ENCODE results near the gene BLM. TPM values are rescaled to one million over a fixed set of nuclear protein-coding genes. Genes with fewer than 3 reads are reported as not detected.
"Not testable (repeated sequence)": the region's sequence is repeated elsewhere in the genome, so short reads cannot be mapped to it uniquely, and the experiment has no call there.

The BLM gene
- polyA plus RNA-seq, 2 donors: 2.3 to 3.6 TPM

- H3K4me1 ChIP-seq (ENCODE audit: control insufficient read depth in 2 of 2, insufficient read depth in 2 of 2, low read length in 1 of 2); H3K9me3 ChIP-seq (ENCODE audit: control insufficient read depth in 2 of 2, insufficient read depth in 1 of 2, low read depth in 1 of 2, low read length in 1 of 2); H3K27me3 ChIP-seq (ENCODE audit: control insufficient read depth in 1 of 2, insufficient read depth in 2 of 2, low read length in 2 of 2); H3K27ac ChIP-seq (ENCODE audit: low read depth in 2 of 2, low read length in 1 of 2); H3K4me3 ChIP-seq (ENCODE audit: low read depth in 1 of 2, low read length in 2 of 2); H3K36me3 ChIP-seq (ENCODE audit: control insufficient read depth in 2 of 2, insufficient read depth in 2 of 2, low read length in 1 of 2): not testable (repeated sequence)
- WGBS, 2 donors: 94 to 96% methylated on average over 1 of the region's 1 CpG
These were observed 132.3 kb downstream of the BLM start for GRCh38 chr15:90849424-90849823.

- Histone ChIP-seq H3K27ac (ENCODE audit: low read depth in 2 of 2, low read length in 1 of 2) (no peak overlapping the region), H3K36me3 (ENCODE audit: control insufficient read depth in 2 of 2, insufficient read depth in 2 of 2, low read length in 1 of 2) (no peaks in the 10 kb centered on the region), H3K27me3 (ENCODE audit: control insufficient read depth in 1 of 2, insufficient read depth in 2 of 2, low read length in 2 of 2) (no peaks in the 10 kb centered on the region), H3K4me3 (ENCODE audit: low read depth in 1 of 2, low read length in 2 of 2) (no peak overlapping the region), H3K4me1 (ENCODE audit: control insufficient read depth in 2 of 2, insufficient read depth in 2 of 2, low read length in 1 of 2) (no peaks in the 10 kb centered on the region), H3K9me3 (ENCODE audit: control insufficient read depth in 2 of 2, insufficient read depth in 1 of 2, low read depth in 1 of 2, low read length in 1 of 2) (no peaks in the 10 kb centered on the region)
- 75 to 90% methylated on average over 6 of the region's 6 CpGs for WGBS, 2 donors
These were observed 134.0 kb downstream of the BLM start for GRCh38 chr15:90851114-90851513.

GRCh38 chr15:90851940-90852339 lies 134.8 kb downstream of the BLM start:
- no peaks in the 10 kb centered on the region for H3K9me3 ChIP-seq (ENCODE audit: control insufficient read depth in 2 of 2, insufficient read depth in 1 of 2, low read depth in 1 of 2, low read length in 1 of 2)
- H3K4me3 ChIP-seq (ENCODE audit: low read depth in 1 of 2, low read length in 2 of 2): no peak overlapping the region
- H3K4me1 ChIP-seq (ENCODE audit: control insufficient read depth in 2 of 2, insufficient read depth in 2 of 2, low read length in 1 of 2): no peaks in the 10 kb centered on the region
- 72 to 81% methylated on average over 5 of the region's 5 CpGs for WGBS, 2 donors
- no peaks in the 10 kb centered on the region for H3K36me3 ChIP-seq (ENCODE audit: control insufficient read depth in 2 of 2, insufficient read depth in 2 of 2, low read length in 1 of 2)
- no peaks in the 10 kb centered on the region for H3K27me3 ChIP-seq (ENCODE audit: control insufficient read depth in 1 of 2, insufficient read depth in 2 of 2, low read length in 2 of 2)
- H3K27ac ChIP-seq (ENCODE audit: low read depth in 2 of 2, low read length in 1 of 2): no peak overlapping the region

GRCh38 chr15:90855139-90855538 lies 138.0 kb downstream of the BLM start:
- Histone ChIP-seq H3K4me1 (ENCODE audit: control insufficient read depth in 2 of 2, insufficient read depth in 2 of 2, low read length in 1 of 2) (no peaks in the 10 kb centered on the region), H3K27ac (ENCODE audit: low read depth in 2 of 2, low read length in 1 of 2) (no peak overlapping the region), H3K36me3 (ENCODE audit: control insufficient read depth in 2 of 2, insufficient read depth in 2 of 2, low read length in 1 of 2) (no peaks in the 10 kb centered on the region), H3K9me3 (ENCODE audit: control insufficient read depth in 2 of 2, insufficient read depth in 1 of 2, low read depth in 1 of 2, low read length in 1 of 2) (no peaks in the 10 kb centered on the region), H3K27me3 (ENCODE audit: control insufficient read depth in 1 of 2, insufficient read depth in 2 of 2, low read length in 2 of 2) (no peaks in the 10 kb centered on the region), H3K4me3 (ENCODE audit: low read depth in 1 of 2, low read length in 2 of 2) (no peak overlapping the region)
- 68 to 92% methylated on average over 9 of the region's 9 CpGs for WGBS, 2 donors

GRCh38 chr15:90857337-90857736 lies 140.2 kb downstream of the BLM start:
- Histone ChIP-seq H3K4me1 (ENCODE audit: control insufficient read depth in 2 of 2, insufficient read depth in 2 of 2, low read length in 1 of 2) (no peaks in the 10 kb centered on the region), H3K27me3 (ENCODE audit: control insufficient read depth in 1 of 2, insufficient read depth in 2 of 2, low read length in 2 of 2) (no peaks in the 10 kb centered on the region), H3K9me3 (ENCODE audit: control insufficient read depth in 2 of 2, insufficient read depth in 1 of 2, low read depth in 1 of 2, low read length in 1 of 2) (no peaks in the 10 kb centered on the region), H3K27ac (ENCODE audit: low read depth in 2 of 2, low read length in 1 of 2) (no peak overlapping the region), H3K4me3 (ENCODE audit: low read depth in 1 of 2, low read length in 2 of 2) (no peak overlapping the region), H3K36me3 (ENCODE audit: control insufficient read depth in 2 of 2, insufficient read depth in 2 of 2, low read length in 1 of 2) (no peaks in the 10 kb centered on the region)
- 82 to 87% methylated on average over 8 of the region's 8 CpGs for WGBS, 2 donors

GRCh38 chr15:90857883-90858443 lies 140.8 kb downstream of the BLM start:
- Histone ChIP-seq H3K9me3 (ENCODE audit: control insufficient read depth in 2 of 2, insufficient read depth in 1 of 2, low read depth in 1 of 2, low read length in 1 of 2) (no peaks in the 10 kb centered on the region), H3K27ac (ENCODE audit: low read depth in 2 of 2, low read length in 1 of 2) (no peak overlapping the region), H3K4me3 (ENCODE audit: low read depth in 1 of 2, low read length in 2 of 2) (no peak overlapping the region), H3K27me3 (ENCODE audit: control insufficient read depth in 1 of 2, insufficient read depth in 2 of 2, low read length in 2 of 2) (no peaks in the 10 kb centered on the region), H3K4me1 (ENCODE audit: control insufficient read depth in 2 of 2, insufficient read depth in 2 of 2, low read length in 1 of 2) (peaks cover 0 to under 1% of the 10 kb centered on the region in 2 donors), H3K36me3 (ENCODE audit: control insufficient read depth in 2 of 2, insufficient read depth in 2 of 2, low read length in 1 of 2) (no peaks in the 10 kb centered on the region)
- WGBS, 2 donors: 83 to 88% methylated on average over 8 of the region's 8 CpGs

- Histone ChIP-seq H3K27ac (ENCODE audit: low read depth in 2 of 2, low read length in 1 of 2) (no peak overlapping the region), H3K4me3 (ENCODE audit: low read depth in 1 of 2, low read length in 2 of 2) (no peak overlapping the region), H3K4me1 (ENCODE audit: control insufficient read depth in 2 of 2, insufficient read depth in 2 of 2, low read length in 1 of 2) (peaks cover 0 to 4% of the 10 kb centered on the region in 2 donors), H3K9me3 (ENCODE audit: control insufficient read depth in 2 of 2, insufficient read depth in 1 of 2, low read depth in 1 of 2, low read length in 1 of 2) (no peaks in the 10 kb centered on the region), H3K36me3 (ENCODE audit: control insufficient read depth in 2 of 2, insufficient read depth in 2 of 2, low read length in 1 of 2) (no peaks in the 10 kb centered on the region), H3K27me3 (ENCODE audit: control insufficient read depth in 1 of 2, insufficient read depth in 2 of 2, low read length in 2 of 2) (no peaks in the 10 kb centered on the region)
- WGBS, 2 donors: 50 to 67% methylated on average over 10 of the region's 10 CpGs
These were observed 142.3 kb downstream of the BLM start for GRCh38 chr15:90859234-90860131.

- Histone ChIP-seq H3K4me3 (ENCODE audit: low read depth in 1 of 2, low read length in 2 of 2) (no peak overlapping the region), H3K4me1 (ENCODE audit: control insufficient read depth in 2 of 2, insufficient read depth in 2 of 2, low read length in 1 of 2) (peaks cover 0 to 4% of the 10 kb centered on the region in 2 donors), H3K36me3 (ENCODE audit: control insufficient read depth in 2 of 2, insufficient read depth in 2 of 2, low read length in 1 of 2) (no peaks in the 10 kb centered on the region), H3K9me3 (ENCODE audit: control insufficient read depth in 2 of 2, insufficient read depth in 1 of 2, low read depth in 1 of 2, low read length in 1 of 2) (no peaks in the 10 kb centered on the region), H3K27me3 (ENCODE audit: control insufficient read depth in 1 of 2, insufficient read depth in 2 of 2, low read length in 2 of 2) (no peaks in the 10 kb centered on the region), H3K27ac (ENCODE audit: low read depth in 2 of 2, low read length in 1 of 2) (no peak overlapping the region)
- 66 to 69% methylated on average over 7 of the region's 7 CpGs for WGBS, 2 donors
These were observed 143.3 kb downstream of the BLM start for GRCh38 chr15:90860450-90860849.

GRCh38 chr15:90860942-90861675 lies 144.0 kb downstream of the BLM start:
- Histone ChIP-seq H3K4me1 (ENCODE audit: control insufficient read depth in 2 of 2, insufficient read depth in 2 of 2, low read length in 1 of 2) (peaks cover 2 to 4% of the 10 kb centered on the region in 2 donors), H3K4me3 (ENCODE audit: low read depth in 1 of 2, low read length in 2 of 2) (no peak overlapping the region), H3K27me3 (ENCODE audit: control insufficient read depth in 1 of 2, insufficient read depth in 2 of 2, low read length in 2 of 2) (no peaks in the 10 kb centered on the region), H3K27ac (ENCODE audit: low read depth in 2 of 2, low read length in 1 of 2) (no peak overlapping the region), H3K36me3 (ENCODE audit: control insufficient read depth in 2 of 2, insufficient read depth in 2 of 2, low read length in 1 of 2) (no peaks in the 10 kb centered on the region), H3K9me3 (ENCODE audit: control insufficient read depth in 2 of 2, insufficient read depth in 1 of 2, low read depth in 1 of 2, low read length in 1 of 2) (no peaks in the 10 kb centered on the region)
- WGBS, 2 donors: 56 to 61% methylated on average over 14 of the region's 14 CpGs

All from esophagus (tissue), 2 donors.